Thoracic aorta (tissue), 2 donors: ENCODE measurements around the gene PPP1R14B. TPM values are rescaled to one million over a fixed set of nuclear protein-coding genes. Genes with fewer than 3 reads are reported as not detected.
A peak's percentile ranks its signal among the peaks of the same experiment; 100 is the strongest.

Experiments
- ATAC-seq: fragments of 150-250 bp; one replicate; pipeline ENCODE4 v1.8.0; 2017; ENCODE audit warnings: low read depth; ENCODE audit not compliant: insufficient number of reproducible peaks, low FRiP score
- DNase-seq: peaks from one replicate; pipeline ENCODE4 v3.0.0-alpha.2; 2020; ENCODE audit warnings: low spot score
- H3K27ac ChIP-seq, 2 donors: fragments of 200-600 bp; sonication (generic); 1 replicate in 1 of 2; 2 replicates in 1 of 2; pipeline ENCODE4 v1.5.1; 2016; ENCODE audit warnings: mild to moderate bottlenecking in 2 of 2, moderate library complexity in 2 of 2
- H3K27me3 ChIP-seq: fragments of 200-600 bp; sonication (generic); replicated peaks from 2 replicates; pipeline ENCODE4 v1.6.0; 2016; ENCODE audit warnings: mild to moderate bottlenecking; ENCODE audit not compliant: insufficient read depth
- H3K36me3 ChIP-seq: fragments of 200-600 bp; sonication (generic); one replicate; pipeline ENCODE4 v1.5.1; 2016
- H3K4me1 ChIP-seq, 2 donors: fragments of 200-600 bp; sonication (generic); 1 replicate in 1 of 2; 2 replicates in 1 of 2; pipeline versions ENCODE4 v1.5.1 to v1.6.0; 2016; ENCODE audit warnings: low read depth in 2 of 2, mild to moderate bottlenecking in 1 of 2; ENCODE audit not compliant: control insufficient read depth in 1 of 2
- H3K4me3 ChIP-seq: fragments of 200-600 bp; sonication (generic); 2 replicates; pipeline ENCODE4 v1.5.1; 2016; ENCODE audit warnings: mild to moderate bottlenecking
- H3K9me3 ChIP-seq: fragments of 200-600 bp; sonication (generic); 2 replicates; pipeline ENCODE4 v1.5.1; 2016
- CTCF ChIP-seq: fragments of 200-600 bp; sonication (generic); IDR thresholded peaks from one replicate; pipeline ENCODE4 v1.5.1; 2019; ENCODE audit warnings: antibody characterized with exemption
- total RNA-seq, 2 donors: library from RNA; depleted of rRNA; stranded (reverse); fragments of >200 nt; gene quantifications; one replicate each; pipeline versions ENCODE4 v1.1.0 to v1.2.3, GENCODE V29; 2016

Gene PPP1R14B
- total RNA-seq, 2 donors from 2014 or later, result 75.3 to 122 TPM

GRCh38 chr11:64291752-64292459, 45.2 kb upstream of the PPP1R14B start:
- Histone ChIP-seq H3K4me3 (peak overlapping the region; percentile 61), H3K27ac (no peak overlapping the region), H3K27me3 (peaks cover 16% of the 10 kb centered on the region), H3K36me3 (no peaks in the 10 kb centered on the region), H3K9me3 (no peaks in the 10 kb centered on the region), H3K4me1 (peaks cover 15 to 24% of the 10 kb centered on the region in 2 donors)
- DNase-seq (no peak), ATAC-seq (no peak)
- no peak for TF ChIP-seq CTCF

- Histone ChIP-seq H3K4me3 (peak within 1 kb of the TSS; percentile 61), H3K4me1 (peaks cover 15 to 30% of the 10 kb centered on the region in 2 donors), H3K27me3 (peaks cover 16% of the 10 kb centered on the region), H3K36me3 (no peaks in the 10 kb centered on the region), H3K27ac (no peak within 1 kb of the TSS), H3K9me3 (no peaks in the 10 kb centered on the region)
- DNase-seq, result no peak
- no peak for ATAC-seq
- TF ChIP-seq CTCF, result no peak
Observed at GRCh38 chr11:64291262-64291751, 44.6 kb upstream of the PPP1R14B start, which contains the start of gene KCNK4. TSS of gene KCNK4 (plus strand) at chr11:64291302. CDS start at chr11:64293019, 1,717 bp downstream.

GRCh38 chr11:64290352-64291261, 43.9 kb upstream of the PPP1R14B start:
- Histone ChIP-seq H3K9me3 (no peaks in the 10 kb centered on the region), H3K36me3 (no peaks in the 10 kb centered on the region), H3K27me3 (peaks cover 15% of the 10 kb centered on the region), H3K27ac (no peak overlapping the region), H3K4me1 (peaks cover 20 to 35% of the 10 kb centered on the region in 2 donors), H3K4me3 (no peak overlapping the region)
- no peak for TF ChIP-seq CTCF
- DNase-seq (no peak), ATAC-seq (no peak)

- no peak for TF ChIP-seq CTCF
- DNase-seq (no peak), ATAC-seq (no peak)
- Histone ChIP-seq H3K4me3 (no peak overlapping the region), H3K4me1 (peaks cover 20 to 37% of the 10 kb centered on the region in 2 donors), H3K36me3 (no peaks in the 10 kb centered on the region), H3K27me3 (peaks cover 11% of the 10 kb centered on the region), H3K27ac (no peak overlapping the region), H3K9me3 (no peaks in the 10 kb centered on the region)
Observed at GRCh38 chr11:64289002-64289564, 42.3 kb upstream of the PPP1R14B start.

DNA sequence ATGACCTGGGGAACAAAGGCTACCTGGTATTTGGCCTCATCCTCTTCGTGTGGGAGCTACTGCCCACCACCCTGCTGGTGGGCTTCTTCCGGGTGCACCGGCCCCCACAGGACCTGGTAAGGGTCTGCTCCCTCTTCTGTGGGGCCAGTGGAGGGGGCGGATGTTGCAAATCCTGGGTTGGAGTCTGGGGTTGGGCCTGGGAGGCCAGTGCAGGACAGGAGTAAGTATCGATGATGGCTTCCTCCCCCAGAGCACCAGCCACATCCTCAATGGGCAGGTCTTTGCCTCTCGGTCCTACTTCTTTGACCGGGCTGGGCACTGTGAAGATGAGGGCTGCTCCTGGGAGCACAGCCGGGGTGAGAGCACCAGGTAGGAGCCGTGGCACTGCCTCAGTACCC, 41.6 kb upstream of the PPP1R14B start:
- TF ChIP-seq CTCF, result no peak
- H3K27me3 ChIP-seq, result peaks cover 11% of the 10 kb centered on the region
- peaks cover 28 to 44% of the 10 kb centered on the region in 2 donors for H3K4me1 ChIP-seq
- ATAC-seq, result no peak
- H3K4me3 ChIP-seq, result no peak overlapping the region
- H3K27ac ChIP-seq, result no peak overlapping the region
- no peaks in the 10 kb centered on the region for H3K9me3 ChIP-seq
- H3K36me3 ChIP-seq, result no peaks in the 10 kb centered on the region
- no peak for DNase-seq
